ENCODE results near the gene CYP2S1.

DNA sequence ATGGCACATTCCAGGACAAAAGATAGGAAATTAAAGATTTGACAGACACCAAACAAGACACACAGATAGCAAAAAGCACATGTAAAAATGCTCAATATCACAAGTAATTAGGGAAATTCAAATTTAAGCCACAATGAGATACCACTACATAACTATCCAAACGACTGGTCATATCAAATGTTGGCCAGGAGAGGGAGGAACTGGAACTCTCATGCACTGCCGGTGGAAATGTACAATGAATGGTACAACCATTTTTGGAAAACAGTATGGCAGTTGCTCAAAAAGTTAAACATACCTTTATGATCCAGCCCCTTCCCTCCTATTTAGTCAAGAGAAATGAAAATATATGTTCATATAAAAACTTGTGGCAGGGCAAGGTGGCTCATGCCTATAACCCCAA is 36.8 kb upstream of the CYP2S1 start:
- TF ChIP-seq CTCF (IDR thresholded peaks at IDR 0.05; ENCODE audit: insufficient read depth, low read depth, low read length) (no peak), EZH2 (IDR thresholded peaks at IDR 0.05; ENCODE audit: insufficient read depth, low read length) (no peak)
